ENCODE measurements around the gene IFNK.
A peak's percentile ranks its signal among the peaks of the same experiment; 100 is the strongest.

IFNK gene

GRCh38 chr9:27535701-27536118, 11.6 kb downstream of the IFNK start:
- no peak overlapping the region for H3K4me3 ChIP-seq (ENCODE audit: low read depth, low read length)
- DNase-seq (ENCODE audit: low read depth), result no peak
- TF ChIP-seq CTCF (conservative IDR thresholded peaks at IDR 0.05; ENCODE audit: low read depth, low read length), result peak; percentile 31

- TF ChIP-seq CTCF (conservative IDR thresholded peaks at IDR 0.05; ENCODE audit: low read depth, low read length), result no peak
- no peak for DNase-seq (ENCODE audit: low read depth)
- no peak overlapping the region for H3K4me3 ChIP-seq (ENCODE audit: low read depth, low read length)
Observed at GRCh38 chr9:27536168-27536567, 12.1 kb downstream of the IFNK start.

GRCh38 chr9:27537027-27537435, 12.9 kb downstream of the IFNK start:
- no peak overlapping the region for H3K4me3 ChIP-seq (ENCODE audit: low read depth, low read length)
- TF ChIP-seq CTCF (conservative IDR thresholded peaks at IDR 0.05; ENCODE audit: low read depth, low read length), result no peak
- DNase-seq (ENCODE audit: low read depth), result no peak

- no peak for DNase-seq (ENCODE audit: low read depth)
- no peak for TF ChIP-seq CTCF (conservative IDR thresholded peaks at IDR 0.05; ENCODE audit: low read depth, low read length)
- no peak overlapping the region for H3K4me3 ChIP-seq (ENCODE audit: low read depth, low read length)
Observed at GRCh38 chr9:27537756-27538155, 13.7 kb downstream of the IFNK start.

GRCh38 chr9:27538647-27539046, 14.6 kb downstream of the IFNK start:
- no peak overlapping the region for H3K4me3 ChIP-seq (ENCODE audit: low read depth, low read length)
- no peak for TF ChIP-seq CTCF (conservative IDR thresholded peaks at IDR 0.05; ENCODE audit: low read depth, low read length)
- DNase-seq (ENCODE audit: low read depth), result no peak

- no peak for TF ChIP-seq CTCF (conservative IDR thresholded peaks at IDR 0.05; ENCODE audit: low read depth, low read length)
- peak; percentile 94 for DNase-seq (ENCODE audit: low read depth)
- no peak overlapping the region for H3K4me3 ChIP-seq (ENCODE audit: low read depth, low read length)
Observed at GRCh38 chr9:27539479-27540441, 15.7 kb downstream of the IFNK start.

- no peak for TF ChIP-seq CTCF (conservative IDR thresholded peaks at IDR 0.05; ENCODE audit: low read depth, low read length)
- peak; percentile 50 for DNase-seq (ENCODE audit: low read depth)
- no peak overlapping the region for H3K4me3 ChIP-seq (ENCODE audit: low read depth, low read length)
Observed at GRCh38 chr9:27540502-27540901, 16.4 kb downstream of the IFNK start.
